GM12872 (cell line): ENCODE results near the gene KY.
A peak's percentile ranks its signal among the peaks of the same experiment; 100 is the strongest.

ENCODE experiments used
- TF ChIP-seq, protein P1 (sequence below): IDR thresholded peaks from 3 replicates; pipeline ENCODE4 v1.5.1; 2011; ENCODE audit warnings: low read depth, mild to moderate bottlenecking, low read length, moderate library complexity; ENCODE audit not compliant: insufficient read depth

The KY gene

DNA sequence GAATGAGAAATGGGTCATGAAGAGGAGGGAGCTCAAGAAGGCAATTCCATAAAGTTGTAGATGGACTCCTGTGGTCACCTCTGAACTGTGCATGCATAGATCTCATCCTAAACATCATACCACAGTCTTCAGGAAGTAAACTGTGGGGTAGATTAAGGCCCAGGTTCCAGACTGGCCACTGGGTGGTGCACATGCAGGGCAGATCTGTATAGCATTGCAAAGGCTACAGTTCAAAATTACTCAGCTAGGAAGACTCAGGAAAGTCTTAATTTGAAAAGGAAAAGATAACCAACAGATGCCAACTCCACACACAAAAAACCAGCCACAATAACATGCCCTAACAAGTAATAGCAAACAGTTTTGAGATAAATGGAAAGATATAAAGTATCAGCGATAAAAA is 20.3 kb downstream of the KY start:
- TF ChIP-seq, protein P1, sequence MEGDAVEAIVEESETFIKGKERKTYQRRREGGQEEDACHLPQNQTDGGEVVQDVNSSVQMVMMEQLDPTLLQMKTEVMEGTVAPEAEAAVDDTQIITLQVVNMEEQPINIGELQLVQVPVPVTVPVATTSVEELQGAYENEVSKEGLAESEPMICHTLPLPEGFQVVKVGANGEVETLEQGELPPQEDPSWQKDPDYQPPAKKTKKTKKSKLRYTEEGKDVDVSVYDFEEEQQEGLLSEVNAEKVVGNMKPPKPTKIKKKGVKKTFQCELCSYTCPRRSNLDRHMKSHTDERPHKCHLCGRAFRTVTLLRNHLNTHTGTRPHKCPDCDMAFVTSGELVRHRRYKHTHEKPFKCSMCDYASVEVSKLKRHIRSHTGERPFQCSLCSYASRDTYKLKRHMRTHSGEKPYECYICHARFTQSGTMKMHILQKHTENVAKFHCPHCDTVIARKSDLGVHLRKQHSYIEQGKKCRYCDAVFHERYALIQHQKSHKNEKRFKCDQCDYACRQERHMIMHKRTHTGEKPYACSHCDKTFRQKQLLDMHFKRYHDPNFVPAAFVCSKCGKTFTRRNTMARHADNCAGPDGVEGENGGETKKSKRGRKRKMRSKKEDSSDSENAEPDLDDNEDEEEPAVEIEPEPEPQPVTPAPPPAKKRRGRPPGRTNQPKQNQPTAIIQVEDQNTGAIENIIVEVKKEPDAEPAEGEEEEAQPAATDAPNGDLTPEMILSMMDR, result peak; percentile 25; the same call in 1 of the 3 replicates

DNA sequence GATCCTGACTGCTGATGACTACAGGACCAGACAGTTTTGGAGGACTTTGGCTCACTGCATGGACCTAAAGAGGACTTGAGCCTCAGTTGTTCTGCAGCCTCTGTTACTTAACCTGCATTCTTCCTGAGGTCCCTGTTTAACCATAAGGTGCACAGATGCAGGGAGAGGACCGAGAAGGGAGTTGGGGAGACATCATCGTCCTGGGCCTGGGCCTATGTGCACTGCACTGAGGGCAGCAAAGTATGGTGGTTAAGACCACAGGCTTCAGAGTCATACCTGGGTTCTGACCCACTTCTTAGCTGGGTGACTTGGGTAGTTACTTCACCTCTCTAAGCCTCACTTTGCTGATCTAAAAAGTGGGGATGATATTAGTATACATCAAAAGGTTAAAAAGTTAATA is 21.9 kb downstream of the KY start:
- TF ChIP-seq, protein P1, result no peak

DNA sequence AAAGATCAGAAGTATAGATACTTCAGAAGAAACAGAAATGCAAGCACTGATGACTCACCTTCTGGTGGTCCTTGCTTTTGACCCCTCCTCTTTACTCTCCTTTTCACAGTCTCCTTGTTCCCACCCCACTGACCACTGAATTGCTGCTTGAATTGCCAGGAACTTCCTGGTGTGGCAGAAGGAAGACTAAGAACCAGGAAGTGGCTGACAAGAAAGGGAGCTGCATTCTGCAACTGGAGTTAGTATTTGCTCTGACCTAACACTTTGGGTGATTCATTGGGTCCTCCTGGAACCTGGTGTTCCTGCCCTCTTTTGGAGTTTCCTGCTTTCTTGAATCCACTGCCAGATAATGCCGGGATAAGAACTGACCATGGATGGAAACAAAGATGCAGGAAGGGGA is 23.0 kb downstream of the KY start:
- TF ChIP-seq, protein P1, result no peak

DNA sequence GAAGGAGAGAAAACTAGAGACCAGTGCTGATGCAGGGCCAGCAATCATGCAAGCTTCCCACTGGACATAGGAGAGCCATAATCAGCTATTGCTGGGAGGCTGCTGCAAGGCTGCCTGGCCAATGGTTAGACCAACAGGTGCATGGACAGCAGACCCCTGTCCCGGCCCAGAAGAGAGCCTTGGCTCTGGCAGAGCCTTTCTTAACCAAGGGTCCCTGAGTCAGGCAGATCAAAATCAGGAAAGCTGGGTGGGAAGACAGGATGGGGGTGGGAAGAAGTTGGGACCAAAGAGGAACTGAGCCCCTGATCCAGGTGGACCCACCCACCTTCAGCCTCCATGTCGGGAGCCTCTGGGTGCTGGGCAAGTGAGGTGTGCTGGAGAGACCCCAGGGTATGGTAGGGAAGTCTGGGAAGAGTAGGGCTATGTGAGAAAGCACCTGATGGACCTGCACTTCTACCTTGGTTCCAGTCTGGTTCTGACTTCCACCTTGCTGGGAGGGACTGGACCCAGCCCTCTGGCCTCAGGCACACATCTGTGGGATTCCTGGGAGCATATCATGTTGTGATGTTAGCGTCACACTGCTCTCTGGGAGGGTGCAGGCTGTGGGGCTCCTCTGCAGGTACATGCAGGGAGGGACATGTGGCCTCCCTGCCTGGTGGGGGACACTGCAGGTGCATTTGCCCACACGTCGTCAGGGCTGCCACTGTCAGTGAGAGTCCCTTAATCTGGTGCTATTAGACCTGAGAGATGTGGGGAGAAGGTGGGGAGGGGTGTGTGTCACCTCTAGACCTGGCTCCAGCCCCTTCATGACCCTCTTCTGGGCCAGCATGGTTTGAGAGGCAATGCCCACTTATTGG is 24.7 kb downstream of the KY start:
- TF ChIP-seq, protein P1, result no peak

DNA sequence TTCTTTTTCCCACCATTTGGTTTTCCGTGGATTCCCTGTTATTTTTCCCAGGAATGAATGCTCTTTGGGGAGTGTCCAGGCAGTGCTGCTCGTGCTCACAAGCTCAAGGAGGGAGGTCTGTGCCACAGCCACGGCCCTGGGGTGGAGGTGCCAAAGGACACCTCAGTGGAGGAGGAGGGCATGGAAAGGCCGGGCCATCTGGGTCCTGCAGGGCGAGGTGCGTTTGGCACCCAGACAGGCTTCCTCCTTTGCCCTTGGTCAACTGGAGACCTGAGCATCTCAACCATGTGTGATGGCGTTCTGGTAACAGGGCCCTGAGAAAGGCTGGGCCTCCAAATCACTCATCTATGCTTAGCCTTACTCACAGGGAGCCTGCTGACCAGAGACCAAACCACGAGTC is 25.4 kb downstream of the KY start:
- TF ChIP-seq, protein P1, result no peak

DNA sequence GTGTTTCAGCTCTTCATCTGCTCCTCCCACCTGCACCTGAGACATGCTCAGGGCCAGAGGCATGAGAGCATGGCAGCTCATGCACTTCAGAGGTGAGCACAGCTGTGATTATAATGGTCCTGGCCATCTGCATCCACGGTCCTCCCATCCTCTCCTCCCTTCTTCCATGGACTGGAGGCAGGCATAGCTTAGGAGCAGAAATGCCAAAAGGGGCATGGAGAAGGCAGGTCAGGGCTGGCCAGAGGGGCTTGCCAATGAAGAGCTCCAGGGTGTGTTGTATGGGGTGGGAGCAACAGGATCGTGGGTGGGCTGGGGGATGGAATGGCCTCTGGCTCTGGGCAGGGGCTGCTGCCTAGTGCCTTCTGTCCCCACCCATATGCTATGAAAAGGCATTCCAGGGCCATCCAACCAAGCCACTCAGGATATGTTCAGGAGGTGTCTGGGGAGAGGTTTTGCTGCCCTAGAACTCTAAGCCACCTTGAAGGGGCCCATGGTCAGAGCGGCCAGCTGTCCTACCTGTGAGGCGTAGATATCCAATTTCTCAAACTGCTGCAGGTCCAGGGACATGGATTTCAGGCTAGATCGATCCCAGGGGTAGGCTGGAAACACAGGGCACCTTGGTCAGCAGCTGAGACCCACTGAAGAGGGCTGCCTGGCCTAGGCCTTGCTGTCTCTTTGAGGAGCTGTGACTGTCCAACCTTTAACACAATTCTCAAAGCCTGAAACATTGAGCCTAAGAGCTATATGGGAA is 26.1 kb downstream of the KY start:
- TF ChIP-seq, protein P1, result no peak

DNA sequence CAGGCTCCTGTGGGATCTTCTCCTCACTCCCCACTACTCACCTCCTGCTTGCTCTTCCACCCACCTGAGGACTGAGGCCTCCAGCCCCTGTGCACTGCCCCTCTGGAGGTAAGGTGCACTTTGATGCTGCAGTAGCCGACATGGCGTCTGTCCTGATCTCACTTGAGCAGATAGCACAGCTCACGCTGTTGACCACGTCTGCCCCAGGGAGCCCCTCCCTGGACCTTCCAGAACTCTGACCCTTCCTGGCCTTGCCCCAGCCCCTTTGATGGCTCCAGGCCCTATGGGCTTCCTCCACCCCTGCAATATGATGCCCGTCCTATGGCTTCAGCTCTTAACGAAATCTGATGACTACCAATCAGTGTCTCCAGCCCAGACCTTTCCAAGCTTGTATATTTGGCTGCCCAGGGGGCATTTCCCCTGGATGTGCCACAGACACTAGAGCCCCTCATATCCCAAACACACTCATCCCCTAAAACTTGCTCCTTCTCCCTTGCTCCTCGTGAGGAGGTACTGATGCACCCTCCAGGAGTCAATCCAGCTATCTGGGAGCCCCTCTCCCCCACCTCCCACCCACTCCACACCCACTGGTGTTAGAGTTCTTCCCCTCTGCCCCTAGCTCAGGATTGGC is 27.1 kb downstream of the KY start:
- TF ChIP-seq, protein P1, result no peak
